ENCODE measurements around the gene AGBL4.
A peak's percentile ranks its signal among the peaks of the same experiment; 100 is the strongest.

AGBL4 gene

DNA sequence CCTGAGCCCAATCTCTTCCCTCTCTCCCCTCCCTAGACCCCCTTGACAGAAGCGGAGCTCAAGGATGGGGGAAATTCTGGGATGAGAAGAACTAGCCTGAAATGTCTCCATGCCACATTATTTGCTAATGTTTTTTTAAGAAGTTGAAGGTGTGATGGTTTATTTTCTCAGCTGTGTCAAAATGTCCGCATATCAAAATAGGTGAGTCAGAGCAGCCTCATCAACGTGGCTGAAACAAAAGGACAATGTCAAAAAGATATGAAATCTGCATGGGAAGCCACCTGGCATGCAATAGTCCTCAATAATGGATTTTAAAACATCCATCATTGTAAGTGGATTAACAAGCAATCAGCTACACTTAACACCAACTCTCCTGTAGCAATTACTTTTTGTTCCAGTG, 1348.5 kb downstream of the AGBL4 start:
- TF ChIP-seq CTCF (conservative IDR thresholded peaks at IDR 0.05; ENCODE audit: low read depth, low read length) = no peak
- H3K4me3 ChIP-seq (ENCODE audit: low read depth, low read length) = no peak overlapping the region
- no peak for DNase-seq (ENCODE audit: low read depth)

DNA sequence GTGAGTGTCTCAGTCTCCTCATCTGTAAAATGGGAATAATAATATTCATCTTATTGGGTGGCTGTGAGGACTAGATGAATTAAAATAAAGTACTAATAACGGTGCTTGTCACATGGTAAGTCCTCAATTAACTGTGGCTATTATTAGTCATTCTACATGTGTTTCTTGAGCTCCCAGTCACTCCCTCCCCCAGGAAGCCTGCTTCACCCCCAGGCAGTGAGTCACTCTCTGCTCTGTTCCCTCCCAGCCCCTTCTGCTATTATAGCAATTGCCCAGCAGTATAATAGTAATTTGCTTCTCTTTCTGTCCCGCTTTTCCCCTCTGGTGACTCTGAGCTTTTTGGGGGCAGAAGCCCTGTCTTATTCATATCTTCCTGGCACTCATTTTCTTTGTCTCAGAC, 1349.1 kb downstream of the AGBL4 start:
- DNase-seq (ENCODE audit: low read depth) = peak; percentile 58
- H3K4me3 ChIP-seq (ENCODE audit: low read depth, low read length) = no peak overlapping the region
- no peak for TF ChIP-seq CTCF (conservative IDR thresholded peaks at IDR 0.05; ENCODE audit: low read depth, low read length)

DNA sequence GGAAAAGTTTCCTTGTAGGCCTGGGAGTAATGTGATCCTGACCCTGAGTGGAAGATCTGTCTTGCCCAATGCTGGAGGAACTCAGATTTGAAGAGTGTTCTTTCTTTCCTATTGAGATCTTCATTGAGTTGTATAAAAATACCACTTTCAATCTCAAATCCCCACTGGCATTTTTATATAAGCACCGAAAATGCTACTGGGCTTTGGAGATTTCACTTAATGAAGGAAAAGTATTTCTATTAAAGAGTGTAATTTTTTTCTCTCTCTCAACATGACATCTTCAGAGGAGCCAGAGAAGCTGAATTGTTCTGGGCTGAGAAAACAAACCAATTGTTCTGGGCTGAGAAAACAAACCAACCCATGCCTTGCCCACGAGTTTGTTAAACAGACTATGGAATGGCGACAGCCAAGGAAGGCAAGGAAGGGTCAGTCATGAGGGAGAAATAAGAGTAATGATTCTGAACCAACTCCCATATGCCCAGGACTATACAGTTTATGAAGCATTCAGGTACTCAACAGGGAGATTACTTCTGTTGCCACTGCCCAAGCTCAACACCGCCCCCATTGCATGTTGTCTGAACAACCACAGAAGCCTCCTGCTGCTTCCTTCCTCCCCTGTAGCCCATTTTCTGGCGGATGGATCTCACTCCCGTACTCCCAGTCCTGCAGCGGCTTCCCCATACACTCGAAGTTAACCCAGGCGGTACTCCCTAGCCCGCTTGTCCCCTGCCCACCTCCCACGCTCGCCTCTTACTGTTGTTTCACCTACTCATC, 1350.2 kb downstream of the AGBL4 start:
- peak; percentile 27 for TF ChIP-seq CTCF (conservative IDR thresholded peaks at IDR 0.05; ENCODE audit: low read depth, low read length)
- no peak overlapping the region for H3K4me3 ChIP-seq (ENCODE audit: low read depth, low read length)
- peak; percentile 12 for DNase-seq (ENCODE audit: low read depth)

DNA sequence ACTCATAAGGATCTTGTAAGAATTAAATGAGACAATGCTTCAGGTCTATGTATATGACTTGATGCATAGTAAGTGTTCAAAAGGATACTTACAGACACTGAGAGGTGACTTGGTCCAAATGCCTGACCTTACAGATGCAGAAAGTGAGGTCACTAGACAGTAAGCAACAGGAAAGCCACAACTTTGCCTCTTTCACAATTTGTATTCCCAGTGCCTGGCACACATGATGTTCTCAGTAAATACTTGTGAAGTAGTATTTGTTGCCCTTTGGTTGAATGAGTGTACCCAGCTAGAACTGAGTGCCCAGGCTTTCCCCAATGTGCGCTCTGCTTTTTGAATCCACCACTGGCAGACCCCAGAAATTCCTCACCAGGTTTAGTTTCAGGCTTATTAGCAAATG, 1352.2 kb downstream of the AGBL4 start:
- no peak overlapping the region for H3K4me3 ChIP-seq (ENCODE audit: low read depth, low read length)
- TF ChIP-seq CTCF (conservative IDR thresholded peaks at IDR 0.05; ENCODE audit: low read depth, low read length) = no peak
- no peak for DNase-seq (ENCODE audit: low read depth)

DNA sequence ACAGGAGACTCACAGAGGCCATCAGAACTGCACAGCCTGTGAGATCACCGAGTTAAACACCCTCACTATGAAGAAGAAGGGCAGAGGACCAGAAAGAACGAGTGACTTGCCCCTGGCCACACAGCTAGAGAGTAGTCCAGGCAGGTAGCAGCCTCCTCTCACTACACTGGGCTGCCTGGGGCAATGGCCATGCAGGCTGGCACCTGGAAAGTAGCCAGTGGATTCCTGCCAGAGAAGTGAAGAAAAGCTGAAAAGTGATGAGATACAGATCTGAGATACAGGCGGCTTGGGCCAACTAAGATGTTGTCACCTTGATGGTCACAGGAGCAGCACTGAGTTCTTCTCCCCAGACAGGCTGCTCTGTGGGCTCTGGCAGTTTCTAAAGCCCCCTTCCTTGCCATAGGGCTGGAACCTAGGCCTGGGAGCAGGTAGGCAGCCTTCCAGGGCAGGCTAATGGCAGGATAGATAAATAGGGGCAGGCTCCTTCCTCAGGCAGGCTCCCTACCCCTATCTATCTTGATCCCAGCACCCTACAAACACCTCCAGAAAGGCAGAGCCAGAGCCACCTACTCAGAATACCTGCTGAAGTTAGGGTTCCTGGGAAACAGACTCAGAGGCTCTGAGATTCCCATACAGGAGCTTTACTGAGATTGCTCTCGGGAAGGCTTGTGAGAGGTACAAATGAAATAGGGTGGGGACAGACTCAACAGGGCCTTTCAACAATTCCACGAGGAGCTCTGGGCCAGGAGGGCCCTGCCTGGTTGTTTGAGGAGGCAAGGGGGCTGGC, 1353.3 kb downstream of the AGBL4 start:
- H3K4me3 ChIP-seq (ENCODE audit: low read depth, low read length) = no peak overlapping the region
- DNase-seq (ENCODE audit: low read depth) = no peak
- TF ChIP-seq CTCF (conservative IDR thresholded peaks at IDR 0.05; ENCODE audit: low read depth, low read length) = no peak

DNA sequence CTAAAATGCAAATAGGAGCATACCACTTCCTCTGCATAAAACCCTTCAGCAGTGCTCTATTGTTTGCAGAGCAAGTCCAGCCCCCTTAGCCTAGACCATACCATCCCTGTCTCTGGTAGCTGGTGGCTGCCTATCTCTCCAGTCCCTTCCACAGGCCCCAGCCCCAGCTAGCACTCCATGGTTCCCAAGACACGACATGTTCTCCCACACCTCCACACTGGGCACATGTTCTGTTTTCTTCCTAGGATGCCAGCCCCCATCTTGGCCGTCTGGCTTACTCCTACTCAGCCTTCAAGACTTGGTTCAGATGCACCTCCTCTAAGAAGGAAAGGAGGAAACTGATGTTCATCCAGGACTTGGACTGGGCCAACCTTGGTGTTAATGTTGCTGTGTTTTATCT, 1355.4 kb downstream of the AGBL4 start:
- no peak for DNase-seq (ENCODE audit: low read depth)

More for the DNA sequence above, 1355.4 kb downstream of the AGBL4 start:
- no peak for TF ChIP-seq CTCF (conservative IDR thresholded peaks at IDR 0.05; ENCODE audit: low read depth, low read length)
- H3K4me3 ChIP-seq (ENCODE audit: low read depth, low read length) = no peak overlapping the region

Measured in choroid plexus epithelial cell (primary cell).